DND-41 (cell line): ENCODE results near the gene NEB.

Experiments used
- CTCF ChIP-seq: IDR thresholded peaks from 2 replicates; pipeline ENCODE4 v1.5.1; 2012; ENCODE audit warnings: borderline replicate concordance, low read length, moderate library complexity, mild to moderate bottlenecking; ENCODE audit not compliant: poor library complexity, severe bottlenecking; ENCODE audit errors: extremely low read depth
- EZH2 ChIP-seq: IDR thresholded peaks from 3 replicates; pipeline ENCODE4 v1.6.1; 2012; ENCODE audit warnings: borderline replicate concordance, low read depth, mild to moderate bottlenecking, moderate library complexity, low read length, inconsistent platforms; ENCODE audit not compliant: severe bottlenecking

- no peak for TF ChIP-seq CTCF
- no peak for TF ChIP-seq EZH2
These were observed 45.6 kb downstream of the NEB start for GRCh38 chr2:151688719-151689118.
